Hepatocyte (in vitro differentiated cells): ENCODE data around the gene PCNT.

Experiments
- EZH2 ChIP-seq: fragments of 200-600 bp; sonication (generic); IDR thresholded peaks from 2 replicates; pipeline ENCODE4 v1.6.1; 2016; ENCODE audit warnings: antibody characterized with exemption, mild to moderate bottlenecking, borderline replicate concordance
- EZH2phosphoT487 ChIP-seq: fragments of 200-600 bp; sonication (generic); IDR thresholded peaks from one replicate; pipeline ENCODE4 v1.6.1; 2018; ENCODE audit warnings: antibody characterized with exemption, mild to moderate bottlenecking, low read depth, moderate library complexity; ENCODE audit not compliant: unreplicated experiment, severe bottlenecking
- TF ChIP-seq, protein P1 (sequence below): fragments of 200-600 bp; sonication (generic); IDR thresholded peaks from 2 replicates; pipeline ENCODE4 v1.5.1; 2016; ENCODE audit warnings: antibody characterized with exemption, mild to moderate bottlenecking; ENCODE audit not compliant: poor library complexity

DNA sequence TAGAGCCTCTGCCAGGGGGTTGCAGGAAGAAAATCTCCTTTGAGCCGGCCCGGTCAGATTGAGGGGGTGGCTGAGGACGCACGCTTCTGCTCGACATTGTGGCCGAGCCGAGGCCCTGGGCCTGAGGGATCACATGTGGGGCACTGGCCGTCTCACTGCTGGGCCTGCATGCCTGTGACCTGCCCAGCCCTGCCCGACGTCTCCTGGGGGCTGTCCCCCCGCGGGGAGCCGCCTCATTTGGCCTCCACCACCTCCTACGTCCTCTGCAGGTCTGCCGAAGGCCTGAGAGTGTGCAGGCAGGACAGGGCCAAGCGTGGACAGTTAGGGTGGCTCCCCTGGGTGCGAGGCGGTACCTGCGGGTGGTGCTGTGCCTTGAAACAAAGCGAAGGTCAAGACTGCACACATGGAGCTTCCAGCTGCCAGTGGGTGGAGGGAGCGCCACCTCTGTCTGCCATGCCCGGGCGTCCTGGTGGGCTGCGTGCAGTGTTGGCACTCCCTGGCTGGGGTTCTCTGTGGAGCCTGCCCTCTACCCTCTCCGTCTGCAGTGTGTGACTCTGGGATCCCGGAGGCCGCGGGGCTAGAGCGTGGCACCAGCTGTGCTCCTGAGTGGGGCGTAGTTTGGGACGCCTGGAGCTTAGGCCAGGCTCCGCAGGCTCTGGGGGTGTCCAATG lies 51.7 kb downstream of the PCNT start:
- TF ChIP-seq, protein P1, sequence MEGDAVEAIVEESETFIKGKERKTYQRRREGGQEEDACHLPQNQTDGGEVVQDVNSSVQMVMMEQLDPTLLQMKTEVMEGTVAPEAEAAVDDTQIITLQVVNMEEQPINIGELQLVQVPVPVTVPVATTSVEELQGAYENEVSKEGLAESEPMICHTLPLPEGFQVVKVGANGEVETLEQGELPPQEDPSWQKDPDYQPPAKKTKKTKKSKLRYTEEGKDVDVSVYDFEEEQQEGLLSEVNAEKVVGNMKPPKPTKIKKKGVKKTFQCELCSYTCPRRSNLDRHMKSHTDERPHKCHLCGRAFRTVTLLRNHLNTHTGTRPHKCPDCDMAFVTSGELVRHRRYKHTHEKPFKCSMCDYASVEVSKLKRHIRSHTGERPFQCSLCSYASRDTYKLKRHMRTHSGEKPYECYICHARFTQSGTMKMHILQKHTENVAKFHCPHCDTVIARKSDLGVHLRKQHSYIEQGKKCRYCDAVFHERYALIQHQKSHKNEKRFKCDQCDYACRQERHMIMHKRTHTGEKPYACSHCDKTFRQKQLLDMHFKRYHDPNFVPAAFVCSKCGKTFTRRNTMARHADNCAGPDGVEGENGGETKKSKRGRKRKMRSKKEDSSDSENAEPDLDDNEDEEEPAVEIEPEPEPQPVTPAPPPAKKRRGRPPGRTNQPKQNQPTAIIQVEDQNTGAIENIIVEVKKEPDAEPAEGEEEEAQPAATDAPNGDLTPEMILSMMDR = no peak
- TF ChIP-seq EZH2 (no peak), EZH2phosphoT487 (no peak)
